GM23248 (cell line): ENCODE measurements around the gene PRSS23. TPM values are rescaled to one million over a fixed set of nuclear protein-coding genes. Genes with fewer than 3 reads are reported as not detected.

ENCODE experiments used
- DNase-seq: peaks from one replicate; pipeline ENCODE4 v3.0.0-alpha.2; 2015
- H2AFZ ChIP-seq: fragments of 200-600 bp; sonication (generic); 2 replicates; pipeline ENCODE4 v1.6.1; 2016; ENCODE audit warnings: antibody characterized with exemption
- H3F3A ChIP-seq: fragments of 200-600 bp; sonication (generic); 2 replicates; pipeline ENCODE4 v1.6.1; 2016; ENCODE audit warnings: mild to moderate bottlenecking, antibody characterized with exemption, mixed run types; ENCODE audit not compliant: insufficient read depth
- H3K27ac ChIP-seq: fragments of 200-600 bp; sonication (generic); 2 replicates; pipeline ENCODE4 v1.5.1; 2016; ENCODE audit warnings: mild to moderate bottlenecking
- H3K27me3 ChIP-seq: fragments of 200-600 bp; sonication (generic); replicated peaks from 2 replicates; pipeline ENCODE4 v1.6.1; 2016; ENCODE audit warnings: mild to moderate bottlenecking; ENCODE audit not compliant: insufficient read depth
- H3K36me3 ChIP-seq: fragments of 200-600 bp; sonication (generic); 2 replicates; pipeline ENCODE4 v1.6.1; 2016; ENCODE audit warnings: low read depth, mild to moderate bottlenecking
- H3K4me1 ChIP-seq: fragments of 200-600 bp; sonication (generic); 2 replicates; pipeline ENCODE4 v1.6.1; 2016; ENCODE audit warnings: mild to moderate bottlenecking; ENCODE audit not compliant: insufficient read depth
- H3K4me2 ChIP-seq: fragments of 200-600 bp; sonication (generic); one replicate; pipeline ENCODE4 v1.6.1; 2016; ENCODE audit warnings: mild to moderate bottlenecking; ENCODE audit not compliant: unreplicated experiment
- H3K4me3 ChIP-seq: fragments of 200-600 bp; sonication (generic); 2 replicates; pipeline ENCODE4 v1.5.1; 2016; ENCODE audit warnings: mild to moderate bottlenecking
- H3K79me2 ChIP-seq: fragments of 200-600 bp; sonication (generic); 2 replicates; pipeline ENCODE4 v1.6.1; 2016; ENCODE audit warnings: mild to moderate bottlenecking; ENCODE audit not compliant: insufficient read depth
- H3K9ac ChIP-seq: fragments of 200-600 bp; sonication (generic); 2 replicates; pipeline ENCODE4 v1.6.1; 2016; ENCODE audit warnings: mild to moderate bottlenecking
- H3K9me2 ChIP-seq: fragments of 200-600 bp; sonication (generic); 2 replicates; pipeline ENCODE4 v1.6.1; 2016; ENCODE audit warnings: mixed run types, mild to moderate bottlenecking, moderate library complexity; ENCODE audit not compliant: insufficient read depth
- H3K9me3 ChIP-seq: fragments of 200-600 bp; sonication (generic); one replicate; pipeline ENCODE4 v1.6.1; 2017; ENCODE audit warnings: low read depth
- H4K20me1 ChIP-seq: fragments of 200-600 bp; sonication (generic); 2 replicates; pipeline ENCODE4 v1.6.0; 2016; ENCODE audit not compliant: insufficient read depth
- EZH2 ChIP-seq: fragments of 200-600 bp; sonication (generic); IDR thresholded peaks from 2 replicates; pipeline ENCODE4 v1.6.1; 2018; ENCODE audit warnings: antibody characterized with exemption, mild to moderate bottlenecking; ENCODE audit not compliant: insufficient read depth, poor library complexity, severe bottlenecking
- EZH2phosphoT487 ChIP-seq: fragments of 200-600 bp; sonication (generic); IDR thresholded peaks from 2 replicates; pipeline ENCODE4 v1.6.1; 2018; ENCODE audit warnings: antibody characterized with exemption, moderate library complexity, mild to moderate bottlenecking, low read depth; ENCODE audit not compliant: insufficient read depth
- WGBS, 2 experiments: methylation state at CpG; one replicate each; pipeline ENCODE4 v1.1.6; 2015 to 2017; ENCODE audit warnings: low lambda C conversion rate in 2 of 2, low coverage in 1 of 2; ENCODE audit errors: missing lambda C conversion rate in 2 of 2; 5-methylcytosine and 5-hydroxymethylcytosine counted together
- in situ Hi-C: fragments of 300-500 bp; cut with MboI; formaldehyde crosslinking; loops from 2 replicates; pipeline ENCODE4 v1.15.0; 2020
- polyA plus RNA-seq: library from polyadenylated mRNA; unstranded; fragments of >200 nt; fragmentation: Nextera tagmentation; extraction: Ambion mirVana; gene quantifications from 2 replicates; pipeline ENCODE4 v1.2.1, GENCODE V29; 2016
- total RNA-seq: library from RNA; depleted of rRNA; stranded (reverse); fragments of >200 nt; shearing (Covaris generic); gene quantifications from 2 replicates; pipeline ENCODE4 v1.2.3, GENCODE V29; 2014

Gene PRSS23
- total and polyA plus RNA-seq, 2 experiments from 2014 or later = 217 to 376 TPM

- H2AFZ ChIP-seq = no peak overlapping the region
- in situ Hi-C loops = no loop called here
- DNase-seq = no peak
- no peaks in the 10 kb centered on the region for H3K9me3 ChIP-seq
- no peaks in the 10 kb centered on the region for H3K36me3 ChIP-seq
- TF ChIP-seq EZH2 (no peak), EZH2phosphoT487 (no peak)
- no peaks in the 10 kb centered on the region for H3K27me3 ChIP-seq
- H3K4me3 ChIP-seq = no peak overlapping the region
- no peak overlapping the region for H3K27ac ChIP-seq
- no peaks in the 10 kb centered on the region for H3K9me2 ChIP-seq
- H3K79me2 ChIP-seq = no peaks in the 10 kb centered on the region
- H3K4me2 ChIP-seq = no peak overlapping the region
- peaks cover 25% of the 10 kb centered on the region for H3F3A ChIP-seq
- H3K9ac ChIP-seq = no peak overlapping the region
- H4K20me1 ChIP-seq = no peaks in the 10 kb centered on the region
- H3K4me1 ChIP-seq = peaks cover 27% of the 10 kb centered on the region
Measured at GRCh38 chr11:86781546-86781945, 18.8 kb upstream of the PRSS23 start.

DNA sequence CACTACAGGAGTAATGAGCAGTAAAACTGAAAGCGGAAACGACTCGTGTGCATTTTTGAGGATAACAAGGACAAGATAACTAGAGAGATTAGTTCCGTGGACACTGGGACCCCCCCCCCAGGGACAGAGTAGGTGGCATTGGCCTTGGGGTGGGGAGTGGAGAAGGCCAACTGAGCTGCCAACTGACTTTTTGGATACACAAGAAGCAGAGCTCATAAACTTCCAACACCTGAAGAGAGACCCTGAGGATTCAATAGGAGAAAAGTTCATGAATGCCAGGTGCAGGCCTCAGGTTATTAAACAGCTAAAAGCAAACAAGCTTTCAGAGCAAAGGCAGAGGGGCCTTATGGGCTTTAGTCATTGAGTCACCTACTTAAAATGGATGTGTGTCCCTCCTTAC lies 17.6 kb upstream of the PRSS23 start:
- no peak overlapping the region for H3K4me2 ChIP-seq
- no peaks in the 10 kb centered on the region for H3K9me3 ChIP-seq
- WGBS, 2 experiments = 97% methylated on average over 4 of the region's 4 CpGs
- peaks cover 27% of the 10 kb centered on the region for H3K4me1 ChIP-seq
- in situ Hi-C loops = no loop called here
- H3K27me3 ChIP-seq = no peaks in the 10 kb centered on the region
- no peaks in the 10 kb centered on the region for H3K79me2 ChIP-seq
- no peak overlapping the region for H3K9ac ChIP-seq
- H3K9me2 ChIP-seq = no peaks in the 10 kb centered on the region
- no peak for DNase-seq
- H4K20me1 ChIP-seq = no peaks in the 10 kb centered on the region
- no peak overlapping the region for H2AFZ ChIP-seq
- no peak overlapping the region for H3K27ac ChIP-seq
- no peak for TF ChIP-seq EZH2phosphoT487
- TF ChIP-seq EZH2 = no peak
- peaks cover 25% of the 10 kb centered on the region for H3F3A ChIP-seq
- H3K36me3 ChIP-seq = no peaks in the 10 kb centered on the region
- no peak overlapping the region for H3K4me3 ChIP-seq

DNA sequence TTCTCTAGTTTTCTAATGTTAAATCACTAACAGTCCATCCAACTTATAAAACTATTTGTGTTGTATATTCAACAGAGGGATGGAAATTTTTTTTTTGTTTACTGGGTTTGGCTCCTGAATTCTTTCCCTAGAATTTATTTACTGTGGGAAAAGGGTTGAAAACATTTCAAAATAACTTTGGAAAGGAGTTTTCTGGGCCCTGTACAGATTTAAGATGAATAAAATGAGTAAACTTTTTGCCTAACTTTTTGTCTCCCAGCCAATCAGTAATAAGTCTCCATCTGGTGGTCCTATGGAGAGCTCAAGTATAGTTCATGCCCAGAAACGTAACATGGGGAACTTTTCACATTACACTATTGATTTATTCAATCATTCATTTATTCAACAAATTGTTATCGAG lies 16.7 kb upstream of the PRSS23 start:
- 69 to 74% methylated on average over 2 of the region's 2 CpGs for WGBS, 2 experiments
- Histone ChIP-seq H3K4me1 (peaks cover 27% of the 10 kb centered on the region), H3K36me3 (no peaks in the 10 kb centered on the region), H3K9me3 (no peaks in the 10 kb centered on the region), H3K4me2 (peak overlapping the region; percentile 54), H3K27ac (peak overlapping the region; percentile 60), H4K20me1 (no peaks in the 10 kb centered on the region), H3K79me2 (no peaks in the 10 kb centered on the region), H3F3A (peaks cover 25% of the 10 kb centered on the region), H2AFZ (no peak overlapping the region), H3K4me3 (no peak overlapping the region), H3K9ac (peak overlapping the region; percentile 59; the same call in 1 of the 2 replicates), H3K27me3 (no peaks in the 10 kb centered on the region), H3K9me2 (no peaks in the 10 kb centered on the region)
- in situ Hi-C loops = no loop called here
- TF ChIP-seq EZH2 (no peak), EZH2phosphoT487 (no peak)
- DNase-seq = no peak

DNA sequence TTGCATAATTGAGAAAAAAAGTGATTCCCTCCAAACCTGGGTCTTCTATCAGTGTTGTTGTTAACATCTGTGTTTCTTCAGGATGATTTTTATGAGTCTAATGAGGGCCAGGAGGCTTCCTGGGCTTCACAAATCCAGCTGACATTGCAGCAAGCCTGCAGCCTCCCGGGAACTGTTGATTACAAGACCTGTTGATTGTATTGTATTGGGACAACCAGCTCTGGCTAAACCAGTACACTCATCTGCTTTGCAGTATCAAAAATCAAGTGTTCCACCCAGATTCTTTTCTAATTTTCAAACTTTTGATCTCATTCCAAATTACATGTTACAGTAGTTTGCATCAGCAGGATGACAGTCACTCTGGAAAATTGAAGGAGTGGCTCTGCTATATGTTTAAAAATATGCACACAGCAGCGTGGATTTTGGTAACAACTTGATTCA lies 16.1 kb upstream of the PRSS23 start:
- Histone ChIP-seq H3K4me2 (peak overlapping the region; percentile 54), H3K27me3 (no peaks in the 10 kb centered on the region), H3K9me2 (no peaks in the 10 kb centered on the region), H3K4me3 (no peak overlapping the region), H3K27ac (peak overlapping the region; percentile 60), H3F3A (peaks cover 25% of the 10 kb centered on the region), H3K9me3 (no peaks in the 10 kb centered on the region), H3K9ac (peak overlapping the region; percentile 59), H2AFZ (peak overlapping the region; percentile 40; the same call in 1 of the 2 replicates), H4K20me1 (no peaks in the 10 kb centered on the region), H3K4me1 (peaks cover 27% of the 10 kb centered on the region), H3K36me3 (no peaks in the 10 kb centered on the region), H3K79me2 (no peaks in the 10 kb centered on the region)
- peak; percentile 65 for DNase-seq
- in situ Hi-C loops = no loop called here
- 14 to 19% methylated on average over 2 of the region's 2 CpGs for WGBS, 2 experiments
- no peak for TF ChIP-seq EZH2
- no peak for TF ChIP-seq EZH2phosphoT487

DNA sequence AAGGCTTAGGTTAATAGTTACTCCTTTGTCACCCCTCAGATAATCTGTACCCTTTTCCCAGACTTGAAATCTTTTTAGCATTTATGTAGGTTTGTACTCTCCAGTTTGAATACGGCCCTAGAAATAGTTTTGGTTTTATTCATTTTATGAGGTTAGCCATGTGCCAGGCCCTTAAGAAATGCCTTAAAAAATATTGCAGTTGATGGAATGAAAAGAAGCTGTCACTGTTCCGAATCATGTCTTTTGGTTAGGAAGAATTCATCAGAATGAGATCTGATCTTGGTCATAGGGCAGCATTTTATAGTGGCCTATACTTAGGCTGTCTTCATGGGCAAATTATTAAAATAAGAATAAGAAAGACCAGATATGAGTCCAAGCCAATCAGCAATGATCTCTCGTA lies 14.8 kb upstream of the PRSS23 start:
- Histone ChIP-seq H3F3A (peaks cover 25% of the 10 kb centered on the region), H3K27ac (peak overlapping the region; percentile 60), H4K20me1 (no peaks in the 10 kb centered on the region), H3K4me2 (no peak overlapping the region), H3K9me3 (no peaks in the 10 kb centered on the region), H3K27me3 (no peaks in the 10 kb centered on the region), H2AFZ (peak overlapping the region; percentile 54; the same call in 1 of the 2 replicates), H3K79me2 (no peaks in the 10 kb centered on the region), H3K9ac (peak overlapping the region; percentile 59), H3K4me3 (no peak overlapping the region), H3K9me2 (no peaks in the 10 kb centered on the region), H3K36me3 (no peaks in the 10 kb centered on the region), H3K4me1 (peaks cover 27% of the 10 kb centered on the region)
- WGBS, 2 experiments = 44 to 47% methylated on average over 3 of the region's 3 CpGs
- in situ Hi-C loops = no loop called here
- TF ChIP-seq EZH2 = no peak
- no peak for TF ChIP-seq EZH2phosphoT487
- DNase-seq = peak; percentile 46
